Endothelial cell of umbilical vein (primary cell): ENCODE results near the gene GPRIN2. TPM values are rescaled to one million over a fixed set of nuclear protein-coding genes. Genes with fewer than 3 reads are reported as not detected.
"Not testable (repeated sequence)": the region's sequence is repeated elsewhere in the genome, so short reads cannot be mapped to it uniquely, and the experiment has no call there.

ENCODE experiments used
- BruUV-seq: library from RNA; stranded (reverse); fragments of 400-500 nt; replicated peaks from 2 replicates; lab custom pipeline; 2021; lab: Mats Ljungman, UMichigan
- CTCF ChIA-PET: fragments of 300-600, 350-600 bp; sonication (Branson Sonifier 250); formaldehyde crosslinking; loops from one replicate; lab custom pipeline; 2021; ENCODE audit warnings: antibody characterized with exemption, inconsistent platforms; lab: Charles Lee
- POLR2A ChIA-PET: fragments of 300-600, 350-600 bp; sonication (Branson Sonifier 250); formaldehyde crosslinking; loops from one replicate; lab custom pipeline; 2021; ENCODE audit warnings: antibody characterized with exemption, inconsistent platforms; lab: Charles Lee
- DNase-seq: peaks from one replicate; pipeline ENCODE4 v3.0.0-alpha.2; 2011; ENCODE audit warnings: low read depth, low spot score
- FAIRE-seq: peaks from 2 replicates; lab custom pipeline; 2011; peaks lifted over from hg19 to GRCh38; lab: Jason Lieb, UNC
- H2AFZ ChIP-seq: 2 replicates; pipeline ENCODE4 v1.6.0; 2012; ENCODE audit warnings: low read depth, low read length, control low read depth, inconsistent platforms
- H3K27ac ChIP-seq: 2 replicates; pipeline ENCODE4 v1.5.1; 2011; ENCODE audit warnings: low read depth, mild to moderate bottlenecking, control low read depth, low read length, moderate library complexity; ENCODE audit not compliant: insufficient read depth
- H3K27me3 ChIP-seq, 2 experiments: 2 replicates each; pipeline versions ENCODE4 v1.6.0 to v1.6.1; 2011; ENCODE audit warnings: low read length in 2 of 2, mixed read lengths in 1 of 2; ENCODE audit not compliant: control insufficient read depth in 2 of 2, insufficient read depth in 2 of 2
- H3K36me3 ChIP-seq, 2 experiments: 2 replicates in 1 of 2; 3 replicates in 1 of 2; pipeline ENCODE4 v1.5.1; 2011; ENCODE audit warnings: low read length in 2 of 2, mild to moderate bottlenecking in 1 of 2, moderate library complexity in 1 of 2; ENCODE audit not compliant: control insufficient read depth in 2 of 2, insufficient read depth in 2 of 2; ENCODE audit errors: extremely low read depth in 1 of 2
- H3K4me1 ChIP-seq: 3 replicates; pipeline ENCODE4 v1.5.1; 2011; ENCODE audit warnings: mild to moderate bottlenecking, low read length; ENCODE audit not compliant: control insufficient read depth, insufficient read depth; ENCODE audit errors: extremely low read depth
- H3K4me2 ChIP-seq: 2 replicates; pipeline ENCODE4 v1.6.1; 2011; ENCODE audit warnings: low read length, control low read depth, mixed read lengths; ENCODE audit not compliant: insufficient read depth
- H3K4me3 ChIP-seq, 3 experiments: fragments of 200-600 bp in 1 of 3; sonication (generic), shearing (Covaris generic) in 1 of 3; replicated peaks in 1 of 3; 2 replicates each; pipeline ENCODE4 v1.5.1; 2011 to 2016; ENCODE audit warnings: control low read depth in 3 of 3, low read length in 3 of 3, mild to moderate bottlenecking in 2 of 3, inconsistent platforms in 1 of 3, low read depth in 1 of 3, moderate library complexity in 1 of 3; ENCODE audit not compliant: insufficient read depth in 1 of 3
- H3K79me2 ChIP-seq: 2 replicates; pipeline ENCODE4 v1.6.0; 2012; ENCODE audit warnings: low read length, inconsistent platforms; ENCODE audit not compliant: control insufficient read depth, insufficient read depth
- H3K9ac ChIP-seq: replicated peaks from 2 replicates; pipeline ENCODE3; 2011; ENCODE audit warnings: low read length, control low read depth; ENCODE audit not compliant: insufficient read depth; ENCODE audit errors: extremely low read depth
- H3K9me1 ChIP-seq: replicated peaks from 3 replicates; pipeline ENCODE4 v1.6.0; 2011; ENCODE audit warnings: mild to moderate bottlenecking, low read length; ENCODE audit not compliant: control insufficient read depth, insufficient read depth; ENCODE audit errors: extremely low read depth
- H3K9me3 ChIP-seq: replicated peaks from 2 replicates; pipeline ENCODE4 v1.5.1; 2012; ENCODE audit warnings: low read length, inconsistent platforms; ENCODE audit not compliant: control insufficient read depth, insufficient read depth
- H4K20me1 ChIP-seq: replicated peaks from 2 replicates; pipeline ENCODE3; 2011; ENCODE audit warnings: mild to moderate bottlenecking, low read length; ENCODE audit not compliant: control insufficient read depth, insufficient read depth; ENCODE audit errors: extremely low read depth
- CTCF ChIP-seq, 2 donors: IDR thresholded peaks; 1 replicate in 1 of 2; 2 replicates in 1 of 2; pipeline ENCODE4 v1.5.1; 2011; ENCODE audit warnings: low read length in 2 of 2, mild to moderate bottlenecking in 2 of 2, moderate library complexity in 2 of 2, control low read depth in 1 of 2, inconsistent platforms in 1 of 2, low read depth in 1 of 2; ENCODE audit not compliant: insufficient read depth in 1 of 2; ENCODE audit errors: extremely low read depth in 1 of 2
- EZH2 ChIP-seq: IDR thresholded peaks from 2 replicates; pipeline ENCODE4 v1.6.1; 2012; ENCODE audit warnings: borderline replicate concordance, low read depth, mild to moderate bottlenecking, moderate library complexity, low read length, inconsistent platforms; ENCODE audit not compliant: severe bottlenecking
- FOS ChIP-seq: IDR thresholded peaks from 2 replicates; pipeline ENCODE4 v1.6.1; 2011; ENCODE audit warnings: mild to moderate bottlenecking, low read length, moderate library complexity, borderline replicate concordance; ENCODE audit not compliant: insufficient read depth
- GATA2 ChIP-seq: IDR thresholded peaks from 2 replicates; pipeline ENCODE4 v1.7.0; 2011; ENCODE audit warnings: low read depth, mild to moderate bottlenecking, moderate library complexity, mixed read lengths, low read length; ENCODE audit not compliant: insufficient read length, insufficient read depth
- JUN ChIP-seq: IDR thresholded peaks from 2 replicates; pipeline ENCODE4 v1.6.1; 2011; ENCODE audit warnings: borderline replicate concordance, low read depth; ENCODE audit not compliant: insufficient read length, insufficient read depth
- MAX ChIP-seq: IDR thresholded peaks from 2 replicates; pipeline ENCODE4 v1.6.1; 2011; ENCODE audit not compliant: insufficient read depth, insufficient read length
- MYC ChIP-seq: IDR thresholded peaks from one replicate; pipeline ENCODE4 v1.6.1; 2011; ENCODE audit warnings: mild to moderate bottlenecking, low read depth, low read length
- POLR2A ChIP-seq: IDR thresholded peaks from 2 replicates; pipeline ENCODE4 v1.6.1; 2012; ENCODE audit warnings: low read depth, mild to moderate bottlenecking, control low read depth, low read length
- POLR2AphosphoS5 ChIP-seq: IDR thresholded peaks from 2 replicates; pipeline ENCODE4 v1.6.1; 2012; ENCODE audit warnings: low read depth, mild to moderate bottlenecking, control low read depth, low read length, moderate library complexity; ENCODE audit not compliant: insufficient read depth
- dilution Hi-C: fragments of 300-500 bp; cut with MboI; formaldehyde crosslinking; loops from one replicate; pipeline ENCODE4 v1.15.0; 2019; ENCODE audit warnings: low sequenced_read_pairs; ENCODE audit not compliant: extremely low pct_ligation_motif_present
- intact Hi-C: fragments of 100-400 bp; cut with micrococcal nuclease; formaldehyde crosslinking; loops from one replicate; pipeline ENCODE4 v1.10.0; 2022
- polyA plus RNA-seq, 4 experiments: library from polyadenylated mRNA; depleted of rRNA in 3 of 4; stranded (reverse) in 3 of 4; unstranded in 1 of 4; fragments of >200 nt; gene quantifications; 2 replicates each; pipeline versions ENCODE4 v1.2.1 to v1.2.3, GENCODE V29; 2011 to 2012; ENCODE audit warnings: missing spikeins in 1 of 4
- total RNA-seq: library from RNA; stranded (reverse); gene quantifications from 2 replicates; pipeline ENCODE4 v1.2.3, GENCODE V29; 2021

GPRIN2 gene
- total and polyA plus RNA-seq, 2 donors (not counting 3 experiments of a cell fraction or from before 2014, with no cell fraction given) = not detected

GRCh38 chr10:46530249-46531186 lies 25.9 kb downstream of the GPRIN2 start:
- no peak for TF ChIP-seq JUN
- no peak for TF ChIP-seq GATA2
- TF ChIP-seq MAX = no peak
- no peak for TF ChIP-seq EZH2
- no peak for TF ChIP-seq MYC
- TF ChIP-seq POLR2AphosphoS5 = no peak
- no peak for TF ChIP-seq FOS
- TF ChIP-seq POLR2A = no peak
- no peak for TF ChIP-seq CTCF (IDR thresholded peaks at IDR 0.05; ENCODE audit: extremely low read depth in 1 of 2, insufficient read depth in 1 of 2, low read depth in 1 of 2, low read length in 2 of 2)
- ChIA-PET POLR2A (no interaction called here), CTCF (interaction anchor here (2.3 kb wide), 1 partner anchor 10 kb away, joined by 7 read pairs; no protein-coding TSS in a partner anchor)
- intact Hi-C loops (loop anchor here (2.0 kb wide), 1 partner anchor 14 kb away; no protein-coding TSS in a partner anchor), dilution Hi-C loops (no loop called here)
- Histone ChIP-seq H3K9me1 (no peaks in the 10 kb centered on the region), H3K27me3 (peaks cover 2 to 4% of the 10 kb centered on the region in 2 experiments), H4K20me1 (no peaks in the 10 kb centered on the region), H3K79me2 (no peaks in the 10 kb centered on the region), H3K9me3 (no peaks in the 10 kb centered on the region), H3K27ac (no peak overlapping the region), H2AFZ (no peak overlapping the region), H3K4me3 (no peak overlapping the region), H3K4me1 (no peaks in the 10 kb centered on the region), H3K9ac (no peak overlapping the region), H3K36me3 (no peaks in the 10 kb centered on the region), H3K4me2 (no peak overlapping the region)
- no peak for FAIRE-seq
- BruUV-seq = no TSS peak
- DNase-seq = no peak

GRCh38 chr10:46529742-46530141 lies 26.7 kb downstream of the GPRIN2 start:
- FAIRE-seq, H3K9me1 ChIP-seq, H3K4me2 ChIP-seq, H3K79me2 ChIP-seq, DNase-seq, H3K27me3 ChIP-seq, H3K4me3 ChIP-seq, H3K9ac ChIP-seq, BruUV-seq, H3K4me1 ChIP-seq, POLR2A ChIA-PET, H4K20me1 ChIP-seq, H3K36me3 ChIP-seq, H3K9me3 ChIP-seq, H3K27ac ChIP-seq, dilution Hi-C loops, H2AFZ ChIP-seq: not testable (repeated sequence)
- intact Hi-C loops = loop anchor here (2.0 kb wide), 1 partner anchor 15 kb away; no protein-coding TSS in a partner anchor
- CTCF ChIA-PET = interaction anchor here (2.3 kb wide), 1 partner anchor 10 kb away, joined by 7 read pairs; no protein-coding TSS in a partner anchor
